ENCODE results near the gene IER3.

The IER3 gene

GRCh38 chr6:30714263-30714662, 30.1 kb downstream of the IER3 start:
- TF ChIP-seq SPI1 (IDR thresholded peaks at IDR 0.05; ENCODE audit: borderline replicate concordance, low read depth) (no peak), CTCF (IDR thresholded peaks at IDR 0.05; ENCODE audit: insufficient read depth, low read length) (no peak), GABPA (IDR thresholded peaks at IDR 0.05; ENCODE audit: low read depth) (no peak), POLR2AphosphoS5 (IDR thresholded peaks at IDR 0.05; ENCODE audit: low read depth) (no peak), REST (IDR thresholded peaks at IDR 0.05; ENCODE audit: insufficient replicate concordance, low read depth) (no peak)
- Histone ChIP-seq H3K4me3 (replicated peaks; ENCODE audit: insufficient read depth, low read length) (no peak overlapping the region), H3K27ac (replicated peaks) (no peak overlapping the region), H3K27me3 (ENCODE audit: insufficient read depth, poor library complexity, severe bottlenecking) (no peaks in the 10 kb centered on the region)
- DNase-seq (ENCODE audit: low read depth in 1 of 2, low spot score in 1 of 2) = no peak

- no peak for TF ChIP-seq GABPA (IDR thresholded peaks at IDR 0.05; ENCODE audit: low read depth)
- TF ChIP-seq CTCF (IDR thresholded peaks at IDR 0.05; ENCODE audit: insufficient read depth, low read length) = no peak
- TF ChIP-seq SPI1 (IDR thresholded peaks at IDR 0.05; ENCODE audit: borderline replicate concordance, low read depth) = no peak
- no peak for TF ChIP-seq REST (IDR thresholded peaks at IDR 0.05; ENCODE audit: insufficient replicate concordance, low read depth)
- TF ChIP-seq POLR2AphosphoS5 (IDR thresholded peaks at IDR 0.05; ENCODE audit: low read depth) = no peak
- DNase-seq (ENCODE audit: low read depth in 1 of 2, low spot score in 1 of 2) = no peak
- no peak overlapping the region for H3K27ac ChIP-seq (replicated peaks)
- H3K4me3 ChIP-seq (replicated peaks; ENCODE audit: insufficient read depth, low read length) = no peak overlapping the region
- H3K27me3 ChIP-seq (ENCODE audit: insufficient read depth, poor library complexity, severe bottlenecking) = no peaks in the 10 kb centered on the region
These were observed 31.9 kb downstream of the IER3 start for GRCh38 chr6:30712441-30712945.

GRCh38 chr6:30711758-30712380, 32.5 kb downstream of the IER3 start:
- H3K27me3 ChIP-seq (ENCODE audit: insufficient read depth, poor library complexity, severe bottlenecking) = no peaks in the 10 kb centered on the region
- TF ChIP-seq CTCF (IDR thresholded peaks at IDR 0.05; ENCODE audit: insufficient read depth, low read length) (no peak), POLR2AphosphoS5 (IDR thresholded peaks at IDR 0.05; ENCODE audit: low read depth) (no peak), SPI1 (IDR thresholded peaks at IDR 0.05; ENCODE audit: borderline replicate concordance, low read depth) (no peak), GABPA (IDR thresholded peaks at IDR 0.05; ENCODE audit: low read depth) (no peak), REST (IDR thresholded peaks at IDR 0.05; ENCODE audit: insufficient replicate concordance, low read depth) (no peak)
- no peak overlapping the region for H3K4me3 ChIP-seq (replicated peaks; ENCODE audit: insufficient read depth, low read length)
- no peak overlapping the region for H3K27ac ChIP-seq (replicated peaks)
- DNase-seq (ENCODE audit: low read depth in 1 of 2, low spot score in 1 of 2) = no peak

Measured in HL-60 (cell line).